NCI-H146 treated with DMSO at 0.1 percent for 48 hours (cell line): ENCODE results near the gene SF3A2.

ENCODE experiments used
- DNase-seq: peaks from one replicate; lab custom pipeline; 2025; ENCODE audit not compliant: unreplicated experiment; lab: John Stamatoyannopoulos, UW

SF3A2 gene

DNA sequence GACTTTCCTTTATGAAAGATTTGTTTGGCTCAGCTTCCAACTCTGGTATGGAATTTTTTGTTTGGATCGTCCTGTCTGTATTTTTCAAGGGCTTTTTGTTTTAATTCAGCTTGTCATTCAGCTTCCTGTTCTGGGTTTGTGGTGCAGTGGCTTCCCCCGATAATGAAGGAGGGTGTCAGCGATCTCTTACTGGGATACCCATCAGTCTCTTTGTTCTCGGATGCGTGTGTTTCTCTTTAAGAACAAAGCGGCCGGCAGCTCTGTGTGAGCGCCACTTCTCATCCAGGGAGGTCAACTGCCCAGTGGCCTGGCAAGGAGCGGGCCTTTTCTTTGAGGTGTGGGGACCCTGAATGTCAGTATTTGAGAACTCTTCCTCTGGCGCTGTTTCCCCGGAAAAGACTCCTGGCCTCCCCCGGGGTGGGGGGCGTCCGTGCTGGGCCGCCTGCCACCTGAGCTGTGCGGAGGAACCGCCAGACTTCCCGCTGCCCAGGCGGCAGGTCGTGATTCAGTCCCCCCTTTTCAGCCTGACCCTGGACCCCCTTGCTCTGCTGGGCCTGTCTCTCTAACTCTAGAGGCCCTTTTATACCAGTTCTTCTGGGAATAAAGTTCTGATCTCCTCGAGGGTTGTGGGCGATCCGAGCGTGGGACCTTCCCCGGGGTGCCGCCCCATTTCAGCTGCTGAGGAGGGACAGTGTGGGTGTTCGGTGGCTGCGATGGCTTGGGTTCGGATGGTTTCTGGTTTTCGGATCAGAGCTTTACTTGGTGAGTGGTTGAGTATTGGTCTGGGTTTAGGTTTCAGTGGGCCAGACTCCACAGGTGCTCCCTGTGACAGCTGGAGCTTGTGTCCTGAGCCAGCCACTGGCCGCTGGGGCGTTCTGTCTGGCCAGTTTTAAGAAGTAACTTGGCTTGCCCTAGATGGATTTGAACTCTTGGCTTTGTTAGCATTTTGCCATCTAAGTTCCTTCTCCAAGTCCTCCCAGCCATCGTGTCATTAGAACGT is 3.4 kb downstream of the SF3A2 start:
- DNase-seq = no peak

DNA sequence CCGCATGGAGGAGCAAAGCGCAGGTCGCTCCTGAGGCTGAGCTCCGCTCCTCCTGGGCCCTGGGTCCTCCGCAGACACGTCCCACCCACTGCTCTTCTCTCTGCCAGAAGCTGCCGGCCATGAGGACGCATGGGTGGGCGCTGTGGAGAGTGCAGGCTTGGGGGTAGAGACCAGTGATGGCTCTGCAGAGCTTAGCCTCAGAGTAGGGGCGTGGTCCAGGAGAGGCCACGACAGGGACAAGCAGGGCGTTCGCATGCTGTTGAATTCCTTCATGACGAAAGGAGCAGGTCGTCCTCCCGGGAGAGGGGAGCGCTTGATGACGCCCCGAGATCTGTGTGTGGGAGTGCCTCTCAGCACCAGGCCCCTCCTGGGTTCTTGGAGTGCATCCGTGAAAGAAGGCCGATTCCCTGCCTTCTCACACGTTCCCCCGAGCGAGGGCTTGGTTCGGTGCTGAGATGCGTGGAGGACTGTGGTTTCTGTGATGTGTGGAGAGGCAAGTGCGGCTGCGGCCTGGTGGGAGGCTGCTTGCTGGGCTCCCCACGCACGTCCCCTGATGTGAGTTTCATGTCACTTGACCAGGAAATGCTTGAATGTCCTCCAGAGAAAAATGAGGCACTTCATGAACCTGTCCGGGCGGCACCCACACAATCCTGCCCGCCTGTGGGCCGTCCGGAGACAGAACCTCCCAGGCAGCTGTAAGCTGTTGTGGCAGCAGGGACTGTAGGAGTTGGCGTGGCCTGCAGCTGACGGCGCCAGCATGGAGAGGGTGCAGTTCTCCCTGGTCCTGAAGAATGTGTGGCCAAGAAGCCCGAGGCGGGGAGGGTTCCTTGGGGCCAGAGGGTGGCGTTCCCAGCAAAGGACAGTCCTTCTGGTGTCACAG is 4.5 kb downstream of the SF3A2 start:
- DNase-seq = no peak

GRCh38 chr19:2242092-2242537 is 5.5 kb downstream of the SF3A2 start:
- DNase-seq = no peak

DNA sequence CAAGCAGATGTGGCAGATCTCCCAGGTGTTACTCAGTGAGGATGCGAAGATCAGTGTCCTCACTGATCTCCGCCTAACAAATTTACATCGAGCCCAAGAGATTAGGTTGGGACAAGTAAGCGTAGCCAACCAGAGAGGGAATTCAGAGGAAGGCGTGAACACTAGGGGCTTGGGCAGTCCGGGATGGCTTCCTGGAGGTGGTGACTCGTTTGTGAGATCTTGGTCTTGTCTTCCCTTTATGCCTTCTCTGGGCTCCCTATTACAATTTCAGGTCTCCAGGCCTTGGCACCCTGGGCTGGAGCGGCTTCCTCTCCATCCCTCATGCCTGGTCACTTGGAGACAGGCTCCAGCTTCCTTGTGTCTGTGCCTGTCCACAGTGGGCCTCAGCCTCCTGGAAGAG is 6.2 kb downstream of the SF3A2 start:
- no peak for DNase-seq

DNA sequence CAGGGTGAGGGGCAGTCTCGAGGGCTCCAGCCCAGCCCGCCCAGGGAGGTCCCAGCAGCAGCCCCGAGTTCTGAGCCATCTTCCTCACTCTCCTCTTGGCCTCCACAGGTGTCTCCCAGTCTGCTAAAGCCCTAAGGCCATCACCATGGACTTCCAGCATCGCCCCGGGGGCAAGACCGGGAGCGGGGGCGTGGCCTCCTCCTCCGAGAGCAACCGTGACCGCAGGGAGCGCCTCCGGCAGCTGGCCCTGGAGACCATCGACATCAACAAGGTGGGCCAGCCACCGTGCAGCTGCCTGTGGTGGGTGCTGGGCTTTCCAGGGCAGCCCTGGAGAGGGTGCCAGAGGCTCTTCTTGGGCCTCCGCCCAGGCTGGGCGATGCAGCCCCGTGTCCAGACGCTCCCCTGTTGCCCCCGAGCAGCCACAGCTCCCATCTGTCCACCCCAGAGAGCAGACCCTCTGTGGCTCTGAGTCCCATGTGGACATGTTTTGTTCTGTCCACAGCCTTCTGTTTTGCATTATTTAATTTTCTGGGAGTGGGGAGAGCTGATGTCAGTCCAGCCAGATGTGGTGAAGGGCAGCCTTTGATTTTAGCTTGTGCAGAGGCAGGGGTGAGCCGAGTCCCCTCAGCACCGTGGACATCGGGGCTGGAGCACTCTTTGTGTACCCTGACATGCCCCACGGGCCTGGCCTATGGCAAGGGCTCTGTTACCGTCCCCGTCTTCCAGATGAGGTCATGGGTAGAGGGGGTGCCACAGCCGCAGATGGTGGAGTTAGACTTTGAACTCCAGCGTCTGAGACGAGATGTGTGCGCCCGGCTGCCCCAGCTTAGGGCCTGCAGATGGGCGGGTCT is 6.9 kb downstream of the SF3A2 start:
- DNase-seq = no peak

DNA sequence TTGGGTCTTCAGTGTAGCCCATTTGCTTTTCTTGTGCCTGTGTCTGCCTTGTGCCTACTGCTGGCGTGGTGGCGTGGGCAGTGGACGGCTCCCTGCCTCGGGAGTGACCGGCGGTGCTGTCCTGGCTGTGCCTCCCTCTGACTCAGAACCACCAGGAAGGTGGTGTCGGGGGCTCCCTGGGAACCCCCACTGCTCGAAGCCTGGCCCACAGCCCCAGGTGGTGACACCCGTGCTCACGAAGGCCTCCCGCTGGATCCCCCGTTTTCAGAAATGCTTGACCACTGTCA is 7.4 kb downstream of the SF3A2 start:
- DNase-seq = no peak

GRCh38 chr19:2244486-2244885 is 7.9 kb downstream of the SF3A2 start:
- DNase-seq = no peak

- no peak for DNase-seq
Observed at GRCh38 chr19:2245273-2245672, 8.6 kb downstream of the SF3A2 start.

DNA sequence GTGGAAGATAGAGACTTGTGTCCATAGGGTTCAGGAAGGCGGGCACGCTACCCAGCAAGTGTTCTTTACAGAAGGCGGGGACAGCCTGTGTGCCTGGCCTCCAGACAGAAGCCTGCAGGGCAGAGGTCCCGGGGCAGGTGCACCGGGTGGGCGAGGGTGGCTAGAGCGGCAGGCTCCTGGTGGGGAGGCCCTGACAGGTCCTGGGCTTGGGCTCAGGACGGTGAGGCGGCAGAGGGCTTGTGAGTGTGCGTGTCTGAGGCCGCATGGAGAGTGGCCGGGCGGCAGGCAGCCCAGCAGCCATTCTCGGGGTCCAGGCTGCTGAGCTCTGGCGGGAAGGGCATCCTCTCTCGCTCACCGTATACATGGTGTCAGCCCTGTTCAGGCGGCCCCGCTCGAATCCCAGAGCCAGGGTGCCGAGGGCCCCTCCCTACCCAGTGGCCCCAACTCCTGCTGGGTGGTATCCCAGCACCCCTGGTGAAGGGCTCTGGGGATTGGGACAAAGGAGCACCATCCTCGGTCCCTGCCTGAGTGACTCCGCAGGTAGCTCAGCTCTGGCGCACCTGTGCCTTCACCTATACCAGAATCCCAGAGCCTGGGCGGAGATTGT is 9.5 kb downstream of the SF3A2 start:
- DNase-seq = no peak

DNA sequence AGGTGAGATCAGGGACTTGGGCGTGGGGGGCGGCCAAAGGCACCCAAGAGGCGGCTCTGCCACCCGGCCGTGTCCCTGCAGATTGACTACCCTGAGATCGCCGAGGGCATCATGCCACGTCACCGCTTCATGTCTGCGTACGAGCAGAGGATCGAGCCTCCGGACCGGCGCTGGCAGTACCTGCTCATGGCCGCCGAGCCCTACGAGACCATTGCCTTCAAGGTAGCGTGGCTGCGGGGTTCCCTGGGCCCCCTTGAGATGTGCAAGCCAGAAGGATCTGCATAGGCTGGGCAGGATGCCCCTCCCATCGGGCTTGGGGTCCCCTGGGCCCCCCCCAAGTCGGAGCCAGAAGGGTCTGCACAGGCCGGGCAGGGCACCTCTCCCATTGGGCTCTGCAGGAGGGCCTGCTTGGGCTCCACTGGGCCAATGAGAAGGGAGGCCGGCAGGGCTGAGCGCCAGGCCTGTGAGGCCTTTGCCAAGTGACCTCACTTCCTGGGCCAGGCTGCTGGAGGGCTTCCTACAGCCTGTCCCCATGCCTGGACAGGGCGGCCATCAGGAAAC is 10.3 kb downstream of the SF3A2 start:
- DNase-seq = no peak

GRCh38 chr19:2247433-2248101 is 10.9 kb downstream of the SF3A2 start:
- no peak for DNase-seq

- DNase-seq = no peak
Observed at GRCh38 chr19:2248136-2249009, 11.7 kb downstream of the SF3A2 start.

DNA sequence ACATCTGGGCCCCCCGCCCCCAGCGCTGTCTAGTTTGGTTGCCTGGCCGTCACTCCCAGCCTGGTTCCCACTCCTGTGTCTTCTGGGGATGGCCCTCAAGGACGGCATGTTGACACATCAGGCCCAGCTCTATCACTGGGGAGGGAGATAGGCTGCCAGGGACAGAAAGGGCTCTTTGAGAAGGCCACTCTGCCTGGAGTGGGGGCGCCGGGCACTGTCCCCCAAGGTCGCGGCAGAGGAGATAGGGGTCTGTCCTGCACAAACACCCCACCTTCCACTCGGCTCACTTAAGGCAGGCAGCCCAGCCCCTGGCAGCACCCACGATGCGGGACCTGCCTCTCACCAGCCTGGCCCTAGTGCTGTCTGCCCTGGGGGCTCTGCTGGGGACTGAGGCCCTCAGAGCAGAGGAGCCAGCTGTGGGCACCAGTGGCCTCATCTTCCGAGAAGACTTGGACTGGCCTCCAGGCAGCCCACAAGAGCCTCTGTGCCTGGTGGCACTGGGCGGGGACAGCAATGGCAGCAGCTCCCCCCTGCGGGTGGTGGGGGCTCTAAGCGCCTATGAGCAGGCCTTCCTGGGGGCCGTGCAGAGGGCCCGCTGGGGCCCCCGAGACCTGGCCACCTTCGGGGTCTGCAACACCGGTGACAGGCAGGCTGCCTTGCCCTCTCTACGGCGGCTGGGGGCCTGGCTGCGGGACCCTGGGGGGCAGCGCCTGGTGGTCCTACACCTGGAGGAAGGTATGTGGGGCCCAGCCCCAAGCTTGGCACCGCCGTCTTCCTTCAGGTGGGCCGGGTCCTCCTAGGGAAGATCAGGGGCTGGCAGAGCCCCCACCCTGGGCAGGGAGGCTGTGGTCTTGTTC is 12.6 kb downstream of the SF3A2 start, which contains the start of gene AMH:
Gene AMH (plus strand): TSS at position 314 of the 857 bp plus-strand sequence. CDS start 10 bp downstream, at position 324.
- DNase-seq = no peak

DNA sequence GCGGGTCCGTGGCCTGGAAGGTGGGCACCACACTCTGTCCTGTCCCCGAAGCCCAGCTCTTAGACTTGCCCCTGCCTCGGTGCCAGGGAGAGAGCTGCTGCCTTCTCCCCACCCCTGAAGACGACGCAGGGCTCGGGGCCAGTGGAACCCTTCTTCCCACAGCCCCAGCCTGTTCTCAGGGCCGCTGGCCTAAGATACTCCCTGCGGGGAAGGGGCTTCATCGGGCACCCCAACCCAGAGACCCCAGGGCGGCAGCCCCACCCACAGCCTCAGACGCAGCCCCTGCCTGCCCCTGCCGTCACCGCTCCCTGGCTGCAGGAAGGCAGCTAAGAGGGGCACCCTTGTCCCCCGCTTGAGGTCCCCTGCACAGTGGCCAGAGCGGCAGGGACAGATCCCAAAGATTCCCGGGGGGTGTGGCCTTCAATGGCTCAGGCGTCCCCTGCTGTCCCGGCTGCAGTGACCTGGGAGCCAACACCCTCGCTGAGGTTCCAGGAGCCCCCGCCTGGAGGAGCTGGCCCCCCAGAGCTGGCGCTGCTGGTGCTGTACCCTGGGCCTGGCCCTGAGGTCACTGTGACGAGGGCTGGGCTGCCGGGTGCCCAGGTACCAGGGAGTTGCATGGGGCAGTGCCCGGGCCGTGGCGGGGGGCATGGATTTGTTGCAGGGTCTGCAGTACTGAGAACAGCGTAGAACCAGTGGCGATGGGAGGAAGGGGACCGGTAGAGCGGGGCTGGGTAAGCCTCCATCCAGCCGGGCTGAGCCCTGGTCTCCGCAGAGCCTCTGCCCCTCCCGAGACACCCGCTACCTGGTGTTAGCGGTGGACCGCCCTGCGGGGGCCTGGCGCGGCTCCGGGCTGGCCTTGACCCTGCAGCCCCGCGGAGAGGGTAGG is 13.5 kb downstream of the SF3A2 start:
- no peak for DNase-seq

- no peak for DNase-seq
Observed at GRCh38 chr19:2250766-2251105, 14.1 kb downstream of the SF3A2 start.

- no peak for DNase-seq
Observed at GRCh38 chr19:2251106-2252054, 14.8 kb downstream of the SF3A2 start.
